Astrocyte of the spinal cord (primary cell): ENCODE data around the gene SEMA4G.
A peak's percentile ranks its signal among the peaks of the same experiment; 100 is the strongest.

ENCODE experiments used
- DNase-seq: peaks from one replicate; pipeline ENCODE4 v3.0.0; 2011; ENCODE audit warnings: low read depth, low spot score
- H3K4me3 ChIP-seq: 2 replicates; pipeline ENCODE4 v1.5.1; 2011; ENCODE audit warnings: low read depth, mild to moderate bottlenecking, low read length, moderate library complexity
- CTCF ChIP-seq: IDR thresholded peaks from 2 replicates; pipeline ENCODE4 v1.5.1; 2012; ENCODE audit warnings: low read depth, mild to moderate bottlenecking, low read length, inconsistent platforms
- in situ Hi-C: cut with HindIII; loops from 2 replicates; pipeline ENCODE4 v1.10.0; 2017; ENCODE audit warnings: low sequenced_read_pairs

The SEMA4G gene

GRCh38 chr10:100986623-100986951 lies 17.3 kb downstream of the SEMA4G start:
- H3K4me3 ChIP-seq: peak overlapping the region; percentile 96
- no peak for DNase-seq
- in situ Hi-C loops: no loop called here
- TF ChIP-seq CTCF: no peak

GRCh38 chr10:100986952-100987684 lies 17.8 kb downstream of the SEMA4G start, which contains the start of the genes MRPL43 and TWNK:
Gene MRPL43, minus strand, starts transcription at chr10:100987497. Its CDS starts 54 bp downstream, at chr10:100987443.
Gene TWNK, plus strand, starts transcription at chr10:100987543. Its CDS starts 668 bp downstream, at chr10:100988211.
- TF ChIP-seq CTCF: no peak
- DNase-seq: peak; percentile 73
- H3K4me3 ChIP-seq: peak within 1 kb of the TSS; percentile 96
- in situ Hi-C loops: no loop called here

DNA sequence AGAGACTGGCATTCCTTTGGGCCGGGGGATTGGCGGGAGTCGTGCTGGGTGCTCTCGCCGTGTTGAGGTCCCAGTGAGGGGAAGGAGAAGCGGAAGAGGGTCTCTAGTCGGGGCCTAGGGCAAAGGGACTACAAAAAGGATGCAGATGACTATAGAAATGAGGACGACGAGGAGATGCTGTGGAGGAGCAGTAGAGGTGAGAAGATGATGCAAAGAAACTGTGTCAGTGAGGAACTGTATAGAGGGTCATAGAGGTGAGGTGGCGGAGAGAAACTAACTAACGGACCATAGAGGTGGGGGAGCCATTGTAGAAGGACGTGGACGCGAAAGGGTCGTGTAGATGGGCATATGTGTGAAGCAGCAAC lies 18.4 kb downstream of the SEMA4G start:
- TF ChIP-seq CTCF: no peak
- in situ Hi-C loops: no loop called here
- DNase-seq: no peak
- peak overlapping the region; percentile 96 for H3K4me3 ChIP-seq

DNA sequence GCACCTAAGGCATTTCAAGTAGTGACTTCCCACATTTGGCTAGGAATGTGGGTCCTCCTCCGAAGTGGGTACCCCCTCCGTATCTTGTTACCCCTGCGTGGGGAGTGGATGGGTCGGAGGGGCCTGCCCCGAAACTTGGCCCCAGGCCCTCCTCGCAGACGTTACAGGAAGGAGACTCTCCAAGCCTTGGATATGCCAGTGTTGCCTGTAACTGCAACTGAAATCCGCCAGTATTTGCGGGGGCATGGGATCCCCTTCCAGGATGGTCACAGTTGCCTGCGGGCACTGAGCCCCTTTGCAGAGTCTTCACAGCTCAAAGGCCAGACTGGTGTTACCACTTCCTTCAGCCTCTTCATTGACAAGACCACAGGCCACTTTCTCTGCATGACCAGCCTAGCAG lies 18.9 kb downstream of the SEMA4G start:
- TF ChIP-seq CTCF: no peak
- in situ Hi-C loops: no loop called here

GRCh38 chr10:100989088-100989487 lies 19.8 kb downstream of the SEMA4G start:
- in situ Hi-C loops: no loop called here

More for the DNA sequence above, 18.9 kb downstream of the SEMA4G start:
- no peak for DNase-seq
- peak overlapping the region; percentile 96 for H3K4me3 ChIP-seq

DNA sequence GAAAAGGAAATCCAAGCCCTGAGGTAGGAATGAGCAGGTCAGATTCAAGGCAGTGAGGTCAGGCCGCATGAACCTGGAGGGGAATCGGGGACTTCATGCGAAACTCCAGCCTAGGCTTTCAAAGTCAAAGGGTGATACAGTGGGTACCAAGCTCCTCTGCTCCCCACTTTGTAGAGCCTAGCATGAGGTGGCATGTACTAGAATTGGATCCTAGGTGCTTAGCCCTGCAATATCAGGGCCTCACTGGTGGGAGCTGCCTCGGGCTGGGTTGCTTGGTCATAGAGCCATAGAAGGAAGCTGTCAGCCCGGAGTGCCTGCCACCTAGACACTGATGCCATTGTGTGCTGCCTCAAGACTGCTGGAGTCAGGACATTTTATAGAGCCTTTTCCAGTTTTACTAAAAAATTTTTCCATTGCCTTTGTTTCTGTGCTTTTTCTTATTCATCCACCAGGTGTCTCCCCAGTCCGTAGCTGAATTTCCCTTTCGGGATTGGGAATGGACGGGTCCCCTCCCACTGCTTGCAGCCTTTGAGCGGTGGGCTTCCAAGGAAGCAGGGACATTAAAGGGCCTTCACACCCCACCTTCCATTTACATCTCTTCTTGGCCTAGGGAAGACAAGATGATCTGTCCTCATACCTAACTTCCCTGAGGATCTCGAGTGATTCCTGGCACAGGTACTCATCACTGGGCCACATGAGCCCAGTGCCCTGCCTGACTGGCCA lies 24.8 kb downstream of the SEMA4G start:
- no peak overlapping the region for H3K4me3 ChIP-seq
- in situ Hi-C loops: no loop called here
- DNase-seq: peak; percentile 42
- TF ChIP-seq CTCF: peak; percentile 71

More at GRCh38 chr10:100989088-100989487, 19.8 kb downstream of the SEMA4G start:
- DNase-seq: no peak
- no peak overlapping the region for H3K4me3 ChIP-seq
- TF ChIP-seq CTCF: no peak
